Pancreas (tissue), 10 donors: ENCODE results near the gene CCNO. TPM values are rescaled to one million over a fixed set of nuclear protein-coding genes. Genes with fewer than 3 reads are reported as not detected.
A peak's percentile ranks its signal among the peaks of the same experiment; 100 is the strongest.

Source experiments
- ATAC-seq, 4 donors: fragments of 200-7000 bp; cut with Tn5 transposase; one replicate each; pipeline versions ENCODE4 v1.8.0 to v1.9.1; 2020; ENCODE audit warnings: mild to moderate bottlenecking in 4 of 4, moderate library complexity in 4 of 4
- DNase-seq, 6 donors: peaks; one replicate each; pipeline ENCODE4 v3.0.0-alpha.2; 2020
- FAIRE-seq: peaks from 2 replicates; lab custom pipeline; 2012; peaks lifted over from hg19 to GRCh38; lab: Jason Lieb, UNC
- H3K27ac ChIP-seq, 4 donors: fragments of 200-600 bp; sonication (generic); 1 replicate in 3 of 4; 2 replicates in 1 of 4; pipeline versions ENCODE4 v1.5.0 to v1.8.0; 2020
- H3K27me3 ChIP-seq, 4 donors: fragments of 200-600 bp; one replicate each; pipeline ENCODE4 v1.8.0; 2021
- H3K36me3 ChIP-seq, 3 donors: fragments of 200-600 bp; sonication (generic) in 1 of 3; one replicate each; pipeline versions ENCODE4 v1.5.0 to v1.8.0; 2020 to 2021
- H3K4me1 ChIP-seq, 3 donors: fragments of 200-600 bp; one replicate each; pipeline ENCODE4 v1.8.0; 2021
- H3K4me3 ChIP-seq, 4 donors: fragments of 200-600 bp; sonication (generic) in 2 of 4; one replicate each; pipeline versions ENCODE4 v1.5.0 to v1.8.0; 2020 to 2021
- H3K9me3 ChIP-seq, 4 donors: fragments of 200-600 bp; one replicate each; pipeline ENCODE4 v1.8.0; 2021
- CTCF ChIP-seq, 4 donors: fragments of 200-600 bp; sonication (generic) in 3 of 4; IDR thresholded peaks; one replicate each; pipeline versions ENCODE4 v1.5.0 to v1.8.0; 2021; ENCODE audit warnings: antibody characterized with exemption in 4 of 4
- WGBS, 2 donors: extraction: QIAGEN DNeasy Blood & Tissue Kit; methylation state at CpG; one replicate each; pipeline ENCODE4 v1.1.7; 2013; 5-methylcytosine and 5-hydroxymethylcytosine counted together
- intact Hi-C, 3 donors: fragments of 100-400 bp; cut with DNase I; formaldehyde crosslinking; loops; one replicate each; pipeline versions ENCODE4 v1.11.1 to v1.14.2; 2022
- polyA plus RNA-seq, 2 donors: library from polyadenylated mRNA; stranded (reverse); fragments of 200-250 nt; gene quantifications; one replicate each; pipeline ENCODE4 v1.2.3, GENCODE V29; 2013
- total RNA-seq, 6 donors: library from RNA; stranded (reverse); fragmentation: NEBNext Ultra II Directional in 4 of 6; extraction: Animal tissue kit (Norgen Biotek cat#: 25700) in 4 of 6; gene quantifications; one replicate each; pipeline versions ENCODE4 v1.2.1 to v1.2.4, GENCODE V29; 2021 to 2023
- donor health status: healthy with polysubstance abuse.
- donor health status: DM: no; HTN: no; CAD: no; lungs with moderate emphysema.
- donor health status: DM: no; HTN: no; CAD: no.
- donor health status: control.
- donor health status: control.
- donor health status: Bipolar disorder and iron deficiency.
- donor health status: DM: yes; HTN: yes; CAD: no.
- donor health status: DM: no; HTN: no; CAD: no.
- donor health status: DM: no; HTN: no; CAD: no.
- donor health status: DM: yes; HTN: yes; CAD: no.

CCNO gene
- total and polyA plus RNA-seq, 8 donors = 5.1 to 17.8 (median 7.7) TPM

- ATAC-seq = no peak
- DNase-seq = no peak
- 87 to 88% methylated on average over 4 of the region's 4 CpGs for WGBS, 2 donors
- no peaks in the 10 kb centered on the region for H3K4me1 ChIP-seq
- no peak for TF ChIP-seq CTCF (IDR thresholded peaks at IDR 0.05)
- H3K27ac ChIP-seq = no peak overlapping the region
- intact Hi-C loops = no loop called here
- H3K9me3 ChIP-seq = no peaks in the 10 kb centered on the region
- no peaks in the 10 kb centered on the region for H3K36me3 ChIP-seq
- H3K27me3 ChIP-seq = no peaks in the 10 kb centered on the region
- no peak for FAIRE-seq
- no peak overlapping the region for H3K4me3 ChIP-seq
Observed at GRCh38 chr5:55254802-55255201, 21.4 kb upstream of the CCNO start.

- no peak overlapping the region for H3K27ac ChIP-seq
- TF ChIP-seq CTCF (IDR thresholded peaks at IDR 0.05) = no peak
- intact Hi-C loops = no loop called here
- DNase-seq (no peak), ATAC-seq (no peak), FAIRE-seq (no peak)
- H3K27me3 ChIP-seq = no peaks in the 10 kb centered on the region
- no peaks in the 10 kb centered on the region for H3K4me1 ChIP-seq
- H3K9me3 ChIP-seq = no peaks in the 10 kb centered on the region
- 20 to 23% methylated on average over 1 of the region's 1 CpG for WGBS, 2 donors
- H3K36me3 ChIP-seq = no peaks in the 10 kb centered on the region
- H3K4me3 ChIP-seq = no peak overlapping the region
Observed at GRCh38 chr5:55250064-55250463, 16.7 kb upstream of the CCNO start.

GRCh38 chr5:55241746-55242145, 8.3 kb upstream of the CCNO start:
- intact Hi-C loops = no loop called here
- ATAC-seq (peak; percentile 39 to 80 (median 57)), DNase-seq (peak in 1 of 6 donors; percentile 49), FAIRE-seq (no peak)
- 13 to 15% methylated on average over 4 of the region's 4 CpGs for WGBS, 2 donors
- TF ChIP-seq CTCF (IDR thresholded peaks at IDR 0.05) = no peak
- no peak overlapping the region for H3K27ac ChIP-seq
- H3K27me3 ChIP-seq = no peaks in the 10 kb centered on the region
- no peaks in the 10 kb centered on the region for H3K36me3 ChIP-seq
- H3K9me3 ChIP-seq = no peaks in the 10 kb centered on the region
- peaks cover 0 to 9% (median 5%) of the 10 kb centered on the region in 3 donors for H3K4me1 ChIP-seq
- no peak overlapping the region for H3K4me3 ChIP-seq

- WGBS, 2 donors = 83 to 85% methylated on average over 10 of the region's 10 CpGs
- H3K27me3 ChIP-seq = peaks cover 0 to under 1% (median 0%) of the 10 kb centered on the region in 4 donors
Observed at GRCh38 chr5:55236800-55237199, 3.4 kb upstream of the CCNO start.

More at GRCh38 chr5:55236800-55237199, 3.4 kb upstream of the CCNO start:
- Histone ChIP-seq H3K9me3 (no peaks in the 10 kb centered on the region), H3K27ac (no peak overlapping the region), H3K4me1 (peaks cover 0 to 12% (median 5%) of the 10 kb centered on the region in 3 donors), H3K4me3 (no peak overlapping the region), H3K36me3 (no peaks in the 10 kb centered on the region)
- TF ChIP-seq CTCF (IDR thresholded peaks at IDR 0.05) = no peak
- intact Hi-C loops = no loop called here
- ATAC-seq (no peak), FAIRE-seq (no peak), DNase-seq (no peak)
